Astrocyte of the spinal cord (primary cell): ENCODE results near the gene UGT3A2.
"Not testable (repeated sequence)": the region's sequence is repeated elsewhere in the genome, so short reads cannot be mapped to it uniquely, and the experiment has no call there.

Source experiments
- DNase-seq: peaks from one replicate; pipeline ENCODE4 v3.0.0; 2011; ENCODE audit warnings: low read depth, low spot score
- H3K4me3 ChIP-seq: 2 replicates; pipeline ENCODE4 v1.5.1; 2011; ENCODE audit warnings: low read depth, mild to moderate bottlenecking, low read length, moderate library complexity
- CTCF ChIP-seq: IDR thresholded peaks from 2 replicates; pipeline ENCODE4 v1.5.1; 2012; ENCODE audit warnings: low read depth, mild to moderate bottlenecking, low read length, inconsistent platforms
- in situ Hi-C: cut with HindIII; loops from 2 replicates; pipeline ENCODE4 v1.10.0; 2017; ENCODE audit warnings: low sequenced_read_pairs

The UGT3A2 gene

DNA sequence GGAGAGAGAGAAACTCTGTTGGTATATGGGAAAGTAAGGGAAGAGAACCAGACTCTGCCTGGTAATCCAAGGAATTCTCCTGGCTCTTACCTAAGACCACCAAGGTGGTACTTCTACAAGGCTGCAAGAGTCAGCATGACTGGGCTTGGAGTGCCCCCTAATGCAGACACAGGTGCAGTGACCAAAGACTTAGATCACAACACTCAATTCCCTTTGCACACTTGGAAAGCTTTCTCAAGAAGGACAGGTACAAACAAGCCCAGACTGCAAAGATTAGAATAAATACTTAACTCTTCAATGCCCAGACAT, 25.2 kb downstream of the UGT3A2 start:
- no peak overlapping the region for H3K4me3 ChIP-seq
- TF ChIP-seq CTCF = no peak
- DNase-seq = no peak
- in situ Hi-C loops = no loop called here

DNA sequence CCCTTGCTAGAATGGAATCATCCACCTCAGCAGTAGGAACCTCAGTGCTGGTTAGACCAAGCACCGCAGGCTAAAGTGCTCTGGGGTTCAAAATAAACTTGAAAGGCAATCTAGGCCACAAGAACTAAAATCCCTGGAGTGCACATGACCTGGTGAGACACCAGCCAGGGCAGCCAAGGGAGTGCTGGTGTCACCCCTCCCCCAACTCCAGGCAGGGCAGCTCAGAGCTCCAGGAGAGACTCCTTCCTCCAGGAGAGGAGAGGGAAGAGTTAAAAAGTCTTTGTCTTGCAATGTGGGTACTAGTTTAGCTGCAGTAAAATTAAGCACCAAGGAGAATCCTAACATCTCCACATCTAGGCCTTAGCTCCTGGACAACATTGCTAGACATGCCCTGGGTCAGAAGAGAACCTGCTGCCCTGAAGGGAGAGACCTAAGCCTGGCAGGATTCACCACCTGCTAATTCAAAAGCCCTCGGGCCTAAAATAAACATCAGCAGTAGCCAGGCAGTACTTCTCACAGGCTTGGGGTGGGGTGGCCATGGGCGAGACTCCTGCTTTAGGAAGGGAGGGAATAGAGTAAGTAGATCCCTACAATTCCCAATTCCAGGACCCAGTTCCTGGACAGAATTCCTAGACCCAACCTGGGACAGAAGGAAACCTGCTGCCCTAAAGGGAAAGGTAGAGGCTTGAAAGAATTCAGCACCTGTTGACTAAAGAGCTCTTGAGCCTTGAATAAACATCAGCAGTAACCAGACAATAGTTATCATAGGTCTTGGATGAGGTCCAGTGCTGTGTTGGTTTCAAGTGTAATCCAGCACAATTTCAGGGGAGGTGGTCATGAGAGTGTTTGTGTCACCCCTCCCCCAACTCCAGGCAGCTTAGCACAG, 25.8 kb downstream of the UGT3A2 start:
- DNase-seq = no peak
- TF ChIP-seq CTCF = no peak
- in situ Hi-C loops = no loop called here
- H3K4me3 ChIP-seq = no peak overlapping the region

- no peak overlapping the region for H3K4me3 ChIP-seq
- no peak for TF ChIP-seq CTCF
- in situ Hi-C loops = no loop called here
- no peak for DNase-seq
Observed at GRCh38 chr5:36035696-36036095, 31.0 kb downstream of the UGT3A2 start.

GRCh38 chr5:36034536-36035134, 32.0 kb downstream of the UGT3A2 start:
- DNase-seq, H3K4me3 ChIP-seq, in situ Hi-C loops: not testable (repeated sequence)

DNA sequence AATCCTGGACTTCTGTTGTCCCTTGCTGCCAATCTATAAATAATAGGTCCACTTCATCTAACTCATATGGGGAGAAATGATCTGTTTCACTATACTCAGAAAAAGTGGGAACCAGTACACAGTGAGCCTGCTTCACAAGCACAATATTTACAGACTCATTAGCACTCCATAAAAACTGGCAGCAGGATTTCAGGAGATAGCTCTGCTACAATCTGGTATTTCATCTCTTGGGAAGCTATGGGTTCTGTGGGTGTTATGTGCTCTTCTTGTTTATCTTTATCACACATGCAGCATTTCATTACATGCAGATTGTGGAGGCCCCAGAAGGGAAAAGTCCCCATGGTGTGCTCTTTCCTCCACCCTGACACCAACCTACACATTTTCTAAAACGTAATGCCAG, 33.2 kb downstream of the UGT3A2 start:
- DNase-seq = no peak
- H3K4me3 ChIP-seq = no peak overlapping the region
- no peak for TF ChIP-seq CTCF
- in situ Hi-C loops = no loop called here

- no peak overlapping the region for H3K4me3 ChIP-seq
- DNase-seq = no peak
- no peak for TF ChIP-seq CTCF
- in situ Hi-C loops = no loop called here
Observed at GRCh38 chr5:36033047-36033446, 33.6 kb downstream of the UGT3A2 start.

GRCh38 chr5:36031223-36031622, 35.5 kb downstream of the UGT3A2 start:
- H3K4me3 ChIP-seq = no peak overlapping the region
- DNase-seq = no peak
- in situ Hi-C loops = no loop called here
- TF ChIP-seq CTCF = no peak
